ENCODE measurements around the gene KIF26B. TPM values are rescaled to one million over a fixed set of nuclear protein-coding genes. Genes with fewer than 3 reads are reported as not detected.
"Not testable (repeated sequence)": the region's sequence is repeated elsewhere in the genome, so short reads cannot be mapped to it uniquely, and the experiment has no call there.

KIF26B gene
- total RNA-seq, 1 donor from 2014 or later, result 43.1 TPM

GRCh38 chr1:245730801-245731200, 576.0 kb downstream of the KIF26B start:
- DNase-seq (ENCODE audit: low spot score), result no peak

- not testable (repeated sequence) for DNase-seq (ENCODE audit: low spot score)
These were observed 585.6 kb downstream of the KIF26B start for GRCh38 chr1:245740336-245740735.

DNA sequence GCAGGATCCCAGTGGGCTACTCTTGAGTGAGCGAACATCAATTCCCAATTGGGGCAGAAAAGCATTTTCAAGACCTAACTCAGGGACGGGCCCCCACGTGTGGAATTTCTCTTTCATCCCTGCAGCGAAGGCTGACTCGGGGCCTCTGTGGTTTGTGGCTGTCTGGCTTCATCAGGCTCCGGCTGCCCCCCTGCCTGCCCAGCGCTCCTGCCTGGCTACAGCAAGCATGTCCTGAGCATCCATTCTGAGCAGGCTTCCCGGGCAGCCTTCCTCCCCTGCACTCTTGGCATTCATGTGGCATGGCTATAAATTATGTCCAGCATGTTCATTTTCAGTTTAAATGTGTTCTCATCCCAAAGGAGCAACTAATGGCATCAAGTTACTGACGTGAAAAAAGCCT, 588.1 kb downstream of the KIF26B start:
- DNase-seq (ENCODE audit: low spot score), result peak; percentile 54

- no peak for DNase-seq (ENCODE audit: low spot score)
These were observed 593.5 kb downstream of the KIF26B start for GRCh38 chr1:245748240-245748639.

DNA sequence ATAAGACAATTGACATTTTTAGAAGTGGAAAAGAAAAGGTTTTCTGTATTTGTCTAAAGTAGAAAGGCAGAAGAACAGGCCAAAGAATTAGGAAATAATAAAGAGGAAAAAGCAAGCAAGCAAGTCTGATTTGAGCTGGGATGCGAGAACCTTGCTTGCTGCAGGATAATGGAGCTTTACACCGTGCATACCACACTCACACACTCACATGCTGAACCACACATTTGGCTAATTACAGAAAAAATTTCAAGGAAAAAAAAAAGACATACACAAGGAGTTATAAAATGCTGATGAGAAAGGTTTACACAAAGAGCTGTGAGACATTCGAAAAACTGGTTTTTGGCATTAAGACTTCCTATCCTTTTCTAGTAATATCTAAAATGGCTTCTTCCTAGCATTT, 593.9 kb downstream of the KIF26B start:
- no peak for DNase-seq (ENCODE audit: low spot score)

DNA sequence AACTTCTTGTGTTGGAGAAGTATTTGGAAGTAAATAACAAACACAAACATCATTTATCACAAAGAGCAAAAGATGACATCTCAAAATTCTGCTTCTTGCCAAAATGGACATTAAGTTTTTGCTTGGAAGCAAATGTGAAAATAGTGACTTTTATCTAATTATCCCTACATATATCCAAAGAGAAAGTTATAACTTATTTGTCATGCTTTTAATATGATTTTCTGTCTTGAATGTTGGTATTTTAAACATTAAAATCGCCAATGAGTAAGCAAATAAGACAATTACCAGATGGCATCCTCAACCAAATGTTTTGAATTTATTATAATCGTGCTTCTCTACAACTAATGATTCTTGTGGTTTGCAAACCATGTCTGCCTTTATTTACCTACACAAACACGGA, 594.3 kb downstream of the KIF26B start:
- no peak for DNase-seq (ENCODE audit: low spot score)

- DNase-seq (ENCODE audit: low spot score), result no peak
These were observed 595.5 kb downstream of the KIF26B start for GRCh38 chr1:245750261-245750660.

DNA sequence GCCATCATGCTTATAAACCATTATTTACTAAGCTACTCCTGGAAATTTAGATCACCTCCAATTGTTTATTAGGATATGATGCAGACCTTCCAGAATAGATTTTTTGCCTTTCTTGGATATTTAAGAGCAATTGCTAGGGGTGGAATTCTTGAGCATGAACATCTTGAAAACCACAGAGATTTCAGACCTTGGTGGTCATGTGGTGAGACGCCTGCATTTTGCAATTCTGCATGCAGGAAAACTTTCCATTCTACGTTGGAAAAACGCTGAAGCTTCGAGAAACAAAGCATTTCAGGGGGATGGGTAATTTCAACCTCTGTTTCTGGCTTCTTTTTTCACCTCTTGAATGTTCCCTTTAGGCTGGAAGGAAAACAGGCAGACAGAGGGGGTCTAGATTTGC, 596.3 kb downstream of the KIF26B start:
- peak; percentile 70 for DNase-seq (ENCODE audit: low spot score)

DNA sequence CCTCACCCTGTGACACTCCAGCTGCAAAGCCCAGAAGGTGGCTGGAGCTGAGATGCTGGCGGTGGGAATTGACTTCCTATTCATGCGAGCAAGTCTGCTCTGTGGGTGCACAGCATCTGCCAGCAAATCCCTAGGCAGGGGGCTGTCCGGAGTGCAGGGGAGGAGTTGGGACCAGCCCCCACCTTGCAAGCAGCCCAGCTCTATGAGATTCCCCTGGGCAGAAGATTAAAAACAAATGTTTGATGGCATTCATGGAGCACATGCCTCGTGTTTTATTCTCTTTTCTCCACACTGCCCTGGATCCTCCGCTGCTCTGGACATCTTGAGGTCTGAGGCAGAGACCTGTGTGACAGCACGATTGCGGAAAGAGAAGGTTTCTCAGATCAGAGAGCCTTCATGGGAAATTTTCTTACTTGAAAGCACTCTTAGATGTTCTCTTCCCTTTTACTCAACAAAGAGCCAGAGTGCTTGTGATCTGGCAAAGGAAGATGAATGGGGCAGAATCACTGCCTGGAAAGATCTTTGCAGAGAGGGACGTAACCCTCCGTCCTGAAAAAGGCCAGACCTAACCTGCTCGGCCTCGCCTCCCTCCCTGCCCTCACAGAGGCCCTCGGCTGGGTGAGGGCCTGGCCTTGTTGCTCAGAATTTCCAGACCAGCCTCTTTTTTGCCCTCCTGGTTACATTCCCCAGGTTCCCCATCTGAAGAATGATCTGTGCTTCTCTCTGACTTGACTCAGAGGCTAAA, 597.1 kb downstream of the KIF26B start:
- DNase-seq (ENCODE audit: low spot score), result peak; percentile 69

- DNase-seq (ENCODE audit: low spot score), result no peak
These were observed 597.8 kb downstream of the KIF26B start for GRCh38 chr1:245752561-245752960.

DNA sequence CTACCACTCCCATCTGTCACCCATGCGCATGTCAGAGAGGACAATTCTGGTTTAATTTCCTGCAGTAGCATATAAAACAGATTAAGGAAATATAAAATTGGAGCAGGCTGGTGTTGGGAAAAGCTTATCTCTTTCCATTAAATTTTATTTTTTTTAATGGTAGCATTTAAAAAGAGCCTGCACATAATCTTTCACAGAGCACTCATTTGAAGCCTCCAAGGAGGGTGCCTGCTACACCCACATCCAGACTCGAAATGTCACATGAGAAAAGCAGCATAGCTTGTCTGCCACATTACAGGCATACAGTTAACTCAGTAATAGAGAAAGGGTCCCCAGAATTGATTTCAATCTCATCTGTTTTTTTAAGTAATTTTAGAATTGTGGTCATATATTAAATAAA, 599.0 kb downstream of the KIF26B start:
- DNase-seq (ENCODE audit: low spot score), result no peak

GRCh38 chr1:245754463-245754961, 599.7 kb downstream of the KIF26B start:
- DNase-seq (ENCODE audit: low spot score), result no peak
